GM18858 (cell line): ENCODE measurements around the gene EFNA5.

Experiments used
- ATAC-seq: cut with Tn5 transposase; IDR thresholded peaks from one replicate; pipeline ENCODE4 v1.9.1; 2021; ENCODE audit not compliant: unreplicated experiment

The EFNA5 gene

DNA sequence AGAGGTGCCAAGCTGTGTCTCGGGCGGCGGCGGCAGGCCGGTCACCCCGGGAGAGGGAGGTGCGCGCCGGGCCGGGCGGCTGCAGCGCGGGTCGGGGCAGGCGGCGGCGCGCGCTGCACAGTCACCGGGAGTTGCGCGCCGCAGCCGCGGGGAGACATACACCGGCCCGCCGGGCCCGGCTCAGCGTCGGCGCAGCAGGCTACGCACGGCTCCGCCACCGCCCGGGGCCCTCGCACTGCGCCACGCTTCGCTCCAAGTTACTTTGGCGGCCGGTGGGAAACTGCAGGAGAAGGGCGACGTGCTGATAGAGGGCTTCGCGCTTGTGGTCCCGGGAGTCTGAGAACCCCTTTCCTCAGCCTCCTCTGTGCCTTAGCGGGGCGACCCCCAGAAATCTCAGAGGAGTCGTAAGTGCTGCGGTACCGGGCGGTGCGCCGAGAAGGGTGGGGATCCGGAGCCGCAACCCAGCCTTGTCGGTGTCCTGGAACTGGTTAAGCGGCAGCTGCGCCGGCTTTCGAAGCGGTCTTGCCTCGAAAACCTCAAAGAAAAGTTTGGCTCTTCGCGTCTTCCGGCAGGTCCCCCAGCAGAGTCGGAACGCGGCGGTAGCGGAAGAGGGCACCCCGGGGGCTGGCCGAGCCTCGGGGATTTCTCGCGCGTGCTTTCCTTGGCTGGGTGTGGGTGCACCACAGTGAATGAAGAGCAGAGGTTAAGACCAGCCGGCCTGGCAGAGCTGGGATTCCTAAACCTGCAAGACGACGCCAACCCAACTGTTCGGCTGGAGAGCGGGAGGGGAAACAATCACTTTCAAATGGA, at the start of gene EFNA5:
Gene EFNA5, minus strand, starts transcription at position 6 of the 810 bp plus-strand sequence.
- no peak for ATAC-seq

DNA sequence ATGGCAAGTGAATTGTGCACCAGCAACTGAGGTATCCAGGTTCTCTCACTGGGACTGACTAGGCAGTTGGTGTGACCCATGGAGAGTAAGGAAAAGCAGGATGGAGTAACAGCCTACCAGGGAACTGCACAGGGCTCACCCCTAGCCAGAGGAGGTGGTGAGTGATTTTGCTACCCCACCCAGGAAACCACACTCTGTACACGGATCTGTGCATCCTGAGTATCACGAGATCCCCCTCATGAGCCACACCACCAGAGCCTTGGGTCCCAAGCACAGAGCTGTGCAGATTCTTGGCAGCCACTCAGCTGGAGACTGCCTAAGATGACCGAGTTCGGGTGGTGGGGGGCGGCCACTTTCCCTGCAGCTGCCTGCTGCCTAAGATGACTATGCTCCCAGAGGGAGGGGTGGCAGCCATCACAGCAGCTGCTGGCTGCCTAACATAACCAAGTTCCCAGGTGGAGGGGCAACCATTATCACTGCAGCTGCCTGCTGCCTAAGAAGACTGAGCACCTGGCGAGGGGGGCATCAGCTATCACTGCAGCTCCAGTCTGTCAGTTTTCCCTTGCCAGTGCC, 48.4 kb upstream of the EFNA5 start:
- ATAC-seq: no peak

DNA sequence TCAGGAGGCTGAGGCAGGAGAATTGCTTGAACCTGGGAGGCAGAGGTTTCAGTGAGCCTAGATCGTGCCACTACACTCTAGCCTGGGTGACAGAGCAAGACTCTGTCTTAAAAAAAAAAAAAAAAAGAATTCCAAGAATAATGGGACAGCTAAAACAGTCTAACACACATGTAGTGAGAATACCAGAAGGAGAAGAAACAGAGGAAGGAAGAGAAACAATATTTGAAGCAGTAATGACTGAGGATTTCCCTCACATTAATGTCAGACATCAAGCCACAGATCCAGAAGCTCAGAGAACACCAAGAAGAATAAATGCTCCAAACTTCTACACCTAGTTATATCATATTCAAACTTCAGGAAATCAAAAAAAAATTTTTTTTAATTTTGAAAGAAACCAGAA, 47.1 kb upstream of the EFNA5 start:
- no peak for ATAC-seq

GRCh38 chr5:107713228-107713627, 42.5 kb upstream of the EFNA5 start:
- no peak for ATAC-seq

- ATAC-seq: no peak
Observed at GRCh38 chr5:107712359-107712870, 41.7 kb upstream of the EFNA5 start.

DNA sequence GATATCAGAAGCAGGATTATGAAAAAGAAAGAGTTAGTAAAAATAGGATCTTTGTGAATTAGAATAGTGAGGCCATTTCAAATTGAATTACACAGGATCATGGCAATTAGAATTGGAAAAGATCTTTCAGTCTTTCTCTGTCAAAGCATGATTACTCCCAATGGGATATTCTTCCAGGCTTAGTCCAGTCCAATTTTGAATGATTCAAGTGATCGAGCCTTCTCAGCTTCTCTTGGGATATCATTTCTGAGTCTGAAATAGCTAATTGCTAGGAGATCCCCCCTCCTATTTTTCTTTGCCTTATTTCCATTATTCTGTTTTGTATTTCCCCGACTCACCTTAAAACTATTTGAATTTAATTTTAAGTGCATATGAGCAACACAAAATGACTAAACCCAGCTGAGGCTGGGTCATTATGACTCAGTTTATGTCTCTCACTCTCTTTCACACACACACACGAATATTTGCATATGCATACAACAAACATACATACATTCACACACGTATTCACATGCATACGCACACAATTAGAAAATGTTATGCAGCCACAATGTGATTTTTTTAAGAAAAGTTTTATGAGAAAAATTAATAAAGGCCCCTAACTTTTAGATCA, 34.8 kb upstream of the EFNA5 start:
- ATAC-seq: no peak

DNA sequence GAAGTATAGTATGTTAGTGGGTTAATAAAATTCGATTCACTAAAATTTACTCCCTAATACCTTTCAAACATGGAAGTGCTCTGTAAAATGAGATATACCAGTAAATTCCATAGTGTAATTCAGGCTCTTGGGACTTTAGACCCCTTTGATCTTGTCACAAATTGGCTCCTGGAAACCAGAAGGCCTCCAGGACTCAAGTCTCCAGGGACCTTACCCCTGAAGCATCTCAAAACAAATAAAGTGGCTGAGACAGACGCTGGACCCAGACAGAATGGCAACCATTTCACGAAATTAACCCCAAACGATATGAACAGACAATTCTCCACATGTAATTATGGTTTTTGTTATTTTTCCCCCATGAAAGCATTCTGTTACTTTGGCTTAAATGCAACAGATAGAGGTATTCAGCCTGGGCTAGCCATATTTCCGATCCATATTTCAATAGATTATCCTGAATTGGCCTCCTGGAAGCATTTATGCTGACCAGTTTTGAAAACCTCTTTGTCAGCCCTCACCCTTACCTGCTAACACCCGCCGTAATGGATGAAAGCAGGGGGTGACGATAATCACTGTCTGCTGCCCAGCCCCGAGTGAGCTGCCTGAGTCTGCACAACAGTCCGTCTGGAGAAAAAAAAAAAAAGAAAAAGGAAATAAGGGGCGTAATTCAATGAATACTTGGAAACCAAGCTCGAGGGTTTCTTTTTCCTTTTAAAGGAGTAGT, 34.1 kb upstream of the EFNA5 start:
- ATAC-seq: no peak

DNA sequence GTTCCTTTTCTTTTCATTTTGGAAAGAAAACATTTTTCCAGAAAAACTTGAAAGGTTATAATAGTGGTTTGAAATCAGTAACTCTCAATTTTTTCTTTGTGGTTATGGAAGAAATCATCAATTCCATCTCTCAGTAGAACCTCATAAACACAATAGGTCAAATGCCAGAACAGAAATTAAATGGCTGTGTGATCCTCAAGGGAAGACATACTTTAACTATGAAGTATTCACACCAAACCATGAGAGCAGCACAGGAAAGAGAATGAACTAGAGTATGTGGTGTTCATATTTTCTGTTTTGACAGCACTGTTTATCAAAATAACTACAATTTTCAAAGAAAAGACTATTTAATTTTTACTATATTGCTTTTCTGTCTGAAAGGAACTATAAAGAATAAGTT, 29.7 kb upstream of the EFNA5 start:
- no peak for ATAC-seq

DNA sequence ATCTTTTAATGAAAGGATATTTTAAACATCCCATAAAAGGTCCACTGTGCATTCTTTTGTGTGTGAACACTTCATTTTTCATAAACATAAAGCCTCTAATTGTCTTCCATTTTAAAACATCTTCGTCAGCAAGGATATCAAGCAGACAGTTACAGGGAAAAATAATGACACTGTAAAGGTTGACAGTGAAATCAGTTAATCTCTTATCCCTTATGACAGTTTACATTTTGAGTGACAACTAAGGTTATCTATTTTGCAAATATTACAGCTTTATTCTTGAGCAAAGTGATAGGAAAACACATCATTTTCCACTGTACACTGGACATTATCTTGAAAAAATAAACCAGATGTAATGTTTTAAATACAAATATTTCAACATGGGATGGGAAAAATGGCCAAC, 28.7 kb upstream of the EFNA5 start:
- no peak for ATAC-seq

DNA sequence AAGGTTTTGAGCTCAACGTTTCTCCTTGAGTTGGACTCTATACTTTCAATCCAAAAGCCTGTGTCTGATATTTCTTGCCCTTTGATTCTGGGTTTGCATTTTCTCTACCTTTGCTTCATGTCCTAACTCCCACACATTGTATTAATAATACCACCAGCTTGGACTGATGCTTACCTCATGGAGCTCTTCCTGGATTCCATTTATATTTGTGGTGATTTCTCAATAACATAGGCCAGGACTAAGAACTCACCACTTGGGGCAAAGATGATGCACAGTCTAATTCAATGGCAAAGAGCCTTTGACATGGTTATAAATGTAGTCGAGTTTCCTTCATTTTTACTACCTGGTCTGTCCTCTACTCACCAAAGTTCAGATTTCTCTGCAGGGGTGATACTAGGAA, 27.5 kb upstream of the EFNA5 start:
- no peak for ATAC-seq

- no peak for ATAC-seq
Observed at GRCh38 chr5:107696498-107696897, 25.8 kb upstream of the EFNA5 start.

GRCh38 chr5:107696080-107696479, 25.3 kb upstream of the EFNA5 start:
- no peak for ATAC-seq

GRCh38 chr5:107687937-107688336, 17.2 kb upstream of the EFNA5 start:
- ATAC-seq: no peak

DNA sequence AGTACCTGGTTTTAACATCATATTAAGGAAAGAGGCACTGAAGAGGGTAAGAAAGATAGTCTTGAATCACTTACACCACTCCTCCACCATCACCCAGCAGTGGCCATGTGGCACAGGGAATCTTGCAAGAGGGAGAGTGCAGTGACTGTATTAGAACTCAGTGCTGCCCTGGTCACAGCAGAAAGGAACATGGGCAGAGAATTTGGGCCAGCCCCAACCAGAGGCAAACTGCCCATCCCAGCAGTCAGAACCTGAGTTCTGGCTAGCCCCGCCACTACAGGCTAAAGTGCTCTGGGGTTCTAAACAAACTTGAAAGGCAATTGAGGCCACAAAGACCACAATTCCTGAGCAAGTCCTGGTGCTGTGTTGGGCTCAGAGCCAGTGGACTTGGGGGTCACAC, 16.7 kb upstream of the EFNA5 start:
- no peak for ATAC-seq

GRCh38 chr5:107682533-107682932, 11.8 kb upstream of the EFNA5 start:
- no peak for ATAC-seq

DNA sequence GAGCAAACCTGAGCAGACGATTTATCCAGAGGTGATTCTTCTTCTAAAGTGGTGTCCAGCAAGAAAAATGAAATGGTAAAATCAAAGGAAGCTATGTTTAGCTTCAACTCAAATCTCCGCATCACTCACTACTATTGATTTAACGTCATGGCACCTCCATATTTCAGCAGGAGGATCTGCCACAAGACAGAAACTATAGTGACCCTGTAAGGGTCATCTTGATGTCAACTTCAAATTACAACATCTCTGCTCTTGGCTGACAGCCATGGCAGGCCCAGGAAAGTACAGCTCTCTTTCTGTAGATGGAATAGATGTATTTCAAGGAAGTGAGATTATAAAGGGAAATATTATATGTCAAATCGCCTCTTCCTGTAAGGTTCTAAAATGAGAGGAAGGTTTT, 10.1 kb upstream of the EFNA5 start:
- ATAC-seq: no peak

- no peak for ATAC-seq
Observed at GRCh38 chr5:107680099-107680498, 9.4 kb upstream of the EFNA5 start.

- ATAC-seq: no peak
Observed at GRCh38 chr5:107676702-107677101, 6.0 kb upstream of the EFNA5 start.

GRCh38 chr5:107675201-107675600, 4.5 kb upstream of the EFNA5 start:
- ATAC-seq: no peak

GRCh38 chr5:107674655-107675054, 3.9 kb upstream of the EFNA5 start:
- ATAC-seq: no peak

DNA sequence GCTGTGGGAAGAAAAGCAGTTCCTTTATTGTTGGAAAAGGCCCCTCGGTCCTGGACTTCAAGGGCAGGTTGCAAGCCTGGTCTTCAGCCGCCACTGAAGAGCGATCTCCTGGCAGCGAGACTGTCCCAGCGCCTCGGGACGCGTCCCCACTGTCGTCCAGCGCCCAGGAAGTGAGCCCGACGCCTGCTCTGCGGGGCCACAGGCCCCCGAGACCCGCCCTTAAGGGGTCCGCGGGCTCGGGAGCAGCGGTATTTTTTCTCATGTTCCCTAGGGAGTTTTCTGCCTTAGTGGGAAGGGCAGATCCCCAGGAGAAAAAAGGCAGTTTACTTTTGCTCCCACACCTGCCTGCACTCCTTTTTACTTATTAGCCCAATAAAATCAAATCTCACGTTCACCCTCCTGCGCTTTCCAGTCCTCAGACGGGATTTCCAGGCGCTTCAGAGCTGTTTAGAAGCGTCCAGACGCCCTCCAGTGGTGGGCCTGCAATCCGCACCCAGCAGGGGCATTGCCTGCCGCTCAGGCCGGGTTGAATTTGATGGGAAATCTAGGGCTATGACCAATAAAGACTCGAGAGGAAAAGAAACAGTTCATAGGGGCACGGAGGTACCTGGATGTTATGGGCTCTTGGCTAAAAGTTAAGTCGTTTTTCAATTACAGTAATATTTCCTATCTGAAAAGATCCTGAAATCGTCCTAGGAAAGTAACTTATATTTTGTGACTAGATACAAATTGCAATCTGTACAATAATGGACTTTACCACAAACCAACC, 2.8 kb upstream of the EFNA5 start:
- ATAC-seq: peak; percentile 76
